HUES6 (cell line): ENCODE measurements around the gene TIMM22.
A peak's percentile ranks its signal among the peaks of the same experiment; 100 is the strongest.
"Not testable (repeated sequence)": the region's sequence is repeated elsewhere in the genome, so short reads cannot be mapped to it uniquely, and the experiment has no call there.

Experiments
- H3K27ac ChIP-seq: 2 replicates; pipeline ENCODE4 v1.7.0; 2013; ENCODE audit warnings: low read depth, mild to moderate bottlenecking, low read length, inconsistent platforms
- H3K27me3 ChIP-seq: 2 replicates; pipeline ENCODE4 v1.6.1; 2013; ENCODE audit warnings: low read length; ENCODE audit not compliant: control insufficient read depth, insufficient read depth
- H3K36me3 ChIP-seq: 2 replicates; pipeline ENCODE4 v1.6.1; 2013; ENCODE audit warnings: low read length; ENCODE audit not compliant: control insufficient read depth, insufficient read depth
- H3K4me1 ChIP-seq: 2 replicates; pipeline ENCODE4 v1.6.1; 2013; ENCODE audit warnings: low read length; ENCODE audit not compliant: control insufficient read depth, insufficient read depth
- H3K4me3 ChIP-seq: 2 replicates; pipeline ENCODE4 v1.5.1; 2013; ENCODE audit warnings: low read depth, low read length
- H3K9ac ChIP-seq: one replicate; pipeline ENCODE4 v1.6.1; 2013; ENCODE audit warnings: mild to moderate bottlenecking, low read length
- H3K9me3 ChIP-seq: 2 replicates; pipeline ENCODE4 v1.6.1; 2013; ENCODE audit warnings: low read depth, low read length; ENCODE audit not compliant: control insufficient read depth, insufficient read depth

The TIMM22 gene

DNA sequence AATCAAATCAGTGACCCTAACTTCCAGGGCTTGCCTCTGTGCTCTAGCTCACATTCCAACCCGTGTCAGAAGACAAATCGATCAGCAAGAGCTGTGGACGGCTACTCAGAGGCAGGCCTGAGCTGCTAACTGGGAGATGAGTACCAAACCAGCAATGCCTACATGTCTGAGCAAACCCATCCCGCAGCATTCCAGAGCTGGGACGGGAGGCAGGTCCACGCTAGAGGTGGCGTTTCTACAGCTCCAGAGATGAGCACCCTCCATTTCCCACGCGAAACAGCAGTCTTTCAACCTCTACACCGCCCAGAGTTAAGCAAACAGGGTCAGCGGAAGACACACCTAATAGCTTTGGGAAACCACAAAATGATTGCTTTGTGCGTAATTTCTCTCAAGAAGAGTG, 23.9 kb upstream of the TIMM22 start:
- 0 out of 2 replicates have a peak overlapping the region, but pooled peaks have one; percentile 5 for H3K4me3 ChIP-seq
- H3K27me3 ChIP-seq = no peaks in the 10 kb centered on the region
- H3K9me3 ChIP-seq = 0 out of 2 replicates have a peak, but pooled peaks cover 3% of the 10 kb centered on the region
- H3K9ac ChIP-seq = no peak overlapping the region
- H3K36me3 ChIP-seq = peaks cover 4% of the 10 kb centered on the region
- peaks cover 49% of the 10 kb centered on the region for H3K4me1 ChIP-seq
- H3K27ac ChIP-seq = no peak overlapping the region

DNA sequence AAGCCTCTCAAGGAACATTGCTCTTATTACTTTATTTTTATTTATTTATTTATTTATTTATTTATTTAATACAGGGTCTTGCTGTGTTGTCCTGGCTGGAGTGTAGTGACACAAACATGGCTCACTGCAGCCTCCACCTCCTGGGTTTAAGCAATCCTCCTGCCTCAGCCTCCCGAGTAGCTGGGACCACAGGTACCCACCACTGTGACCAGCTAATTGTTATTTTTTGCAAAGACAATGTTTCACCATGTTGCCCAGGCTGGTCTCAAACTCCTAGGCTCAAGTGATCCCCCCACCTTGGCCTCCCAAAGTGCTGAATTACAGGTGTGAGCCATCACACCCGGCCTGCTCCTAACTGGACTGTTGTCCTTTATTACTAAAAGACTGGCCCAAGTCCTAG, 22.2 kb upstream of the TIMM22 start:
- not testable (repeated sequence) for H3K9me3 ChIP-seq, H3K4me3 ChIP-seq, H3K27ac ChIP-seq, H3K36me3 ChIP-seq, H3K27me3 ChIP-seq, H3K9ac ChIP-seq
- H3K4me1 ChIP-seq = peaks cover 40% of the 10 kb centered on the region

DNA sequence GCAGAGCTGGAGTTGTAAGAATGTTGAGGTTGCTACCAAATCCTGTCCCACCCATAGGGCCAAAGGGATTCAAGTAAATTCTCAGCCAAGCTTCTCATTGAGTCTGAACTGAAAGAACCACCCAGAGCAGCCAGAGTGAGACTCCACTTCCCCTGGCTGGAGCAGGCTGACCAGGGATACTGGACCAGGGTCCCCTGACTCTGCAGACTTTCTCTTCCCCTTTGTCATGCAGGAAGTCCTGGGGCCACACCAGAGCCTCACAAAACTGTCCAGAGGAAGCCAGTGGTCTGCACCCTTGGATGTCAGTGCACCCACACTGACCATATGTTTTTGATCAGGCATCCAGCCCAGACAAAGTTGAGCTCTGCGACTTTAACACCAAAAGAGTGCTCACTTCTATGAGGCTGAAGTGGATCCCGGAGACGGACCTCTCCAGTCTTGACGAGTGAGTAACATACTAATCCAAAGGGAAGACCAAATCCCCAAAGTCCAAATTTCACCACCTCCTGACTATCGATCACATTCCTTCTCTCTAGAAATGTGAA, 21.5 kb upstream of the TIMM22 start:
- Histone ChIP-seq H3K4me3 (no peak overlapping the region), H3K36me3 (no peaks in the 10 kb centered on the region), H3K27ac (no peak overlapping the region), H3K4me1 (peaks cover 37% of the 10 kb centered on the region), H3K27me3 (no peaks in the 10 kb centered on the region), H3K9ac (peak overlapping the region; percentile 2), H3K9me3 (no peaks in the 10 kb centered on the region)

DNA sequence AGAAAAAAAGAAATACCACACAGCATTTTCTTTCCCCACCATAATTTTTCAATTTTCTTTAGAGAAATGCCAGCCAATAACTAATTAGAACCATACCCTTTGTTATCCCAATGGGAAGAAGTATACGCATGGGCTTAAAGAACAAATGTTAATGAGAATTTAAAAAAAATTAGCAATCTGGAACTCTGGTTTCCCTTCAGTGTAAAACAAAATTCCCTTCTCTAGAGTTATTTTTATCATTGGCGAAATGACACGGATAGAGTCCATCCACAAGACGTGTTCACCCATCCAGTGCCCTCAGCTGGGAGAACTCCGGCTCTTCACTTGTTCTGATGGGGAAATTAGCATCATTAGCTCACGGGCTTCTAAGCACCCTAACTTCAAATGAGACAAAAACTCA, 20.6 kb upstream of the TIMM22 start:
- H3K27me3 ChIP-seq = no peaks in the 10 kb centered on the region
- no peaks in the 10 kb centered on the region for H3K36me3 ChIP-seq
- no peak overlapping the region for H3K27ac ChIP-seq
- H3K4me1 ChIP-seq = peaks cover 30% of the 10 kb centered on the region
- peak overlapping the region; percentile 8; the same call in 1 of the 2 replicates for H3K4me3 ChIP-seq
- H3K9me3 ChIP-seq = no peaks in the 10 kb centered on the region
- H3K9ac ChIP-seq = no peak overlapping the region

DNA sequence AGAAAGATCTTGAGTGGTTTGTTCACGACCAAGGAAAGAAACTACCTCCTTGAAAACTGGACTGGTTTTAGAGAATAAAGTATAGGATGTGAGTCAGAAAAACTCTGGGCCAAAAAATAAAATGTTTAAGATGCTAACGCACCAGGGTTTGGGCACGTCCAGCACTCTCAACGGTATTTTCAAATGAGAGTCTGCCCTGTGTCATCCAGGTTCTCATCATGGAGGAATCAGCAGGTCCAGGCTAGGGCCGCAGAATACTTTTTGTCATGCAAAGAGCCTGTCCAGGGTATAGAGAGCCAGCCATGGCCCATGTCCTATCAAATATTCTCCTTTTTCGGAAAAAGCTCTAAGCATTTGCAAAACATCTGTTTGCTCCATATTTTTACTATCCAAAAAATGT, 19.8 kb upstream of the TIMM22 start:
- Histone ChIP-seq H3K9me3 (no peaks in the 10 kb centered on the region), H3K36me3 (no peaks in the 10 kb centered on the region), H3K27me3 (no peaks in the 10 kb centered on the region), H3K27ac (peak overlapping the region; percentile 45; the same call in 1 of the 2 replicates), H3K4me3 (peak overlapping the region; percentile 83), H3K4me1 (peaks cover 30% of the 10 kb centered on the region), H3K9ac (peak overlapping the region; percentile 97)

DNA sequence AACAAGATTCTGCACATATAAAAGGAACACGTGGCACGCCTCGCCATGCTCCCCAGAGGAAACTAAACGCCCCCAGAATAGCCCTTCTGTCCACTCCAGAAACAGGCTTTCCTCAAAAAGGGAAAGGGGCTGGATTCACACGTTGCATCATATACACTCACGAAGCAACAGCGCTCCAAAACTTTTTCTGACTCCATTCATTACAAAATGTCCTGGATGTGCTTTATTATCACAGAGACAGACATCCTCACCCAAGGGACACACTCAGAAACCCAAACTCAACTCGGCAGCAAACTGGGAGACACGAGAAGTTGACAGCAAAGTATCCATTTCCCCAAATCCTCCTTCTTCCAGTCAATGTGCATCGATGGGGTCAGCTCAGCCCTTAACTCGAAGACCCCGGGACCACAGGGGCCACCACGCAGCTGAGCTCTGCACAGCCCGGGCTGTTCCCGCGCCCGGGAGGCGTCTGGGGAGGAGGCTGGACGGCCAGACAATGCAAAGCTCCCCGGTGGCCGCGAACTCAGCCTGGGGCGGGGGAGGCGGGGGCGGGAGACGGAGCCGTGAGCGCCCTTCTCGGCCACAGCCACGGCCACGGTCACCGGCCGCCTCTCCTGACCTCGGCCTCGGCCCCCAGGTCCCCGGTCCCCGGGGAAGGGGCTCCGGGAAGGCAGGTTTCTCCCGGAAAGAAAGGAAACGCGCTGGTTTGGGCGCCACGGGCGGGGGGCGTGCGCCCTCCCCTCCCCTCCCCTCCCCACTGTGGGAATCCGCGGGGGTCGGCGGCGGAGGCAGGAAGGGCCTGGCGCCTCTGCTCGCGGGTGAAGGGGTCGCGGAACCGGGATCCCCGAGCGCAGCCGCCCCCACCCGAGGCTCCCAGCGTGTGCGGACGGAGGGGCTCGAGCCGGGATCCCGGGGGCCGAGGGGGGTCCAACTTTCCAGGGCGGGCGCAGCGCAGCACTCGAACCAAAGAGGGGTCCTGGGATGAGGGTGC, 18.5 kb upstream of the TIMM22 start:
- Histone ChIP-seq H3K36me3 (no peaks in the 10 kb centered on the region), H3K9ac (peak overlapping the region; percentile 97), H3K4me3 (peak overlapping the region; percentile 83), H3K27ac (peak overlapping the region; percentile 87; the same call in 1 of the 2 replicates), H3K9me3 (no peaks in the 10 kb centered on the region), H3K4me1 (peaks cover 24% of the 10 kb centered on the region), H3K27me3 (no peaks in the 10 kb centered on the region)

DNA sequence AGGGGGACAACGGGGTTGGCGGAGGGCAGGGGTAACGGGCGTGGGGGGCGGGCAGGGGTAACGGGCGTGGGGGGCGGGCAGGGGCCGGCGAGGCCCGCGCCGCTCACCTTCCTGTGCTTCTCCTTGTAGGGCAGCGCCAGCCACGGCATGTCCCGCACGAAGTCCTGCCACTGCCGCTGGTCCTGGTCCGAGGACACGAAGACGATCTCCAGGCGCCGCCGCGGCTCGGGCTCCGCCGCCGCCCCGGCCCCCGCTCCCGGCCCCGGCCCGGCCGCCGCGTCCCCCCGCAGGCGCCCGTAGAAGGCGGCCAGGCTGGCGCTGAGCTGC, 17.8 kb upstream of the TIMM22 start:
- Histone ChIP-seq H3K36me3 (no peaks in the 10 kb centered on the region), H3K9me3 (no peaks in the 10 kb centered on the region), H3K27ac (no peak overlapping the region), H3K9ac (peak overlapping the region; percentile 95), H3K27me3 (no peaks in the 10 kb centered on the region), H3K4me1 (peaks cover 24% of the 10 kb centered on the region), H3K4me3 (peak overlapping the region; percentile 97)

DNA sequence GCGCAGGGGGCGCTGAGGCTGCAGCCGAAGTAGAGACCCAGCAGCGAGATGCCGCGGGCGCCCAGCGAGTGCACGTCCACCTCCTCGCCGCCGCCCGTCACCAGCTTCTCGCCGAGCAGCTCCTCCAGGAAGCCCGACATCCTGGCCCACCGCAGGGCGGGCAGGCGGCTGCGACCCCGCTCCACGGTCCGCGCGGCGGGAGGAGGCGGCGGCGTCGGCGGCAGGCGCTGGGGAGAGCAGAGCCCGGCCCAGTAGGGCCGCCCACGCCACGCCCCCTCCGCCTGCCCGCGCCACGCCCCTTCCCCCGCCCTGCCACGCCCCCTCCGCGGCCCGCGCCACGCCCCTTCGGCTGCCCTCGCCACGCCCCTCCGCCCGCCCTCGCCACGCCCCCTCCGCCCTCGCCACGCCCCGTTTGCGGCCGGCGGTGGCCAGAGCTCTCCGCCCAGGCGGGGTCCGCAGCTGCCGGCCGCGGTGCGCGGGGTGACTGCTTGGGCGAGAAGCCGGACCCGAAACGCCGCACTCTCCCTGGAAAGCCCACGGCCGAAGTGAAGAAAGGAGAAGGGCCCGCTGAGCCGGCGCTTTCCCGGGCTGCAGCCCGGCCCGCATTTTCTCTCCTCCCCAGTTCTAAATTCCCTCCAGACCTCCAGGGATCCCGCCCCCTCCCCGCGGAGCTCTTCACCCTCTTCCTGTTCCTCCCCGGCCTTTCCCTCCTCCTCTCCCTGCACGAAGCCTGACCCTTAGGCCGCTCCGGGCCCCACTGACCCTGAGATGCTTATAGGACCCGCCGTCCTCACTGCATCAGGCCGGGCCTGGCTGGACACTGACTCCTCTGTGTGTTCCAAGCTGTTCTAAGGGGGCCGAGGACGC, 17.2 kb upstream of the TIMM22 start, which contains the start of gene NXN:
TSS of gene NXN (minus strand) at position 238 of the 867 bp plus-strand sequence.
- peak within 1 kb of the TSS; percentile 97 for H3K4me3 ChIP-seq
- H3K9me3 ChIP-seq = no peaks in the 10 kb centered on the region
- peak within 1 kb of the TSS; percentile 97 for H3K9ac ChIP-seq
- no peaks in the 10 kb centered on the region for H3K27me3 ChIP-seq
- H3K36me3 ChIP-seq = no peaks in the 10 kb centered on the region
- peaks cover 24% of the 10 kb centered on the region for H3K4me1 ChIP-seq
- H3K27ac ChIP-seq = peak within 1 kb of the TSS; percentile 87; the same call in 1 of the 2 replicates

DNA sequence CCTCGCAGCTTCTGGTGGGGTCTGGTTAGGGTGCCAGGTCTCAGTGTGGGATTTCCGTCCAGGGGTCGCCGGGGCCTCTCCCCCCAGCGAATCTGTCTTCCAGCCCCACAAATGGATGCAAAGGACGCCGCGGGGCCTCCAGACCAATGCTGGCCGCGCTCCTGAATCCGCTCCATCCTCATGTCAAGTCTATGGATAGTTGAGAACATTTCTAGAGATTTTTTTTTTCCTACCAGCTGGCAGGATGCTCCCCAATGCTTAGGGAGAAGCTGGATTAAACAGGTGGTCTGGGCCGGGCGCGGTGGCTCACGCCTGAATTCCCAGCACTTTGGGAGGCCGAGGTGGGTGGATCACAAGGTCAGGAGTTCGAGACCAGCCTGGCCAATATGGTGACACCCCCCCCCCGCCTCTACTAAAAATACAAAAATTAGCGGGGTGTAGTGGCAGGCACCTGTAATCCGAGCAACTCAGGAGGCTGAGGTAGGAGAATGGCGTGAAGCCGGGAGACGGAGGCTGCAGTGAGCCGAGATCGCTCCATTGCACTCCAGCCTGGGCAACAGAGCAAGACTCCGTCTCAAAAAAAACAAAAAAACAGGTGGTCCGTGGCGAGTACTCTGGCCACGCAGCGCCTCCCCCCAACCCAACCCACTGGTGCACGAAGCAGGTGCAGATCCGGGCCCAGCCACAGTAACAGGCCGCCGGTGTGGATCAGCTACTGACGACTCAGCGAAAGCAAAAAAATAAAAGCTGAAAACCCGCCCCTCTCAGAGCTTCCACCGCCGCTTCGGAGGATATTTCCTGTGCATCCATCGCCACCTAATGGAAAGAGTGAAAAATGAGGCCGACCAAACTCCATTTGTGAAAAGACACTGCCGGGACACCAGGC, 16.3 kb upstream of the TIMM22 start:
- H3K27me3 ChIP-seq = no peaks in the 10 kb centered on the region
- no peaks in the 10 kb centered on the region for H3K9me3 ChIP-seq
- H3K4me1 ChIP-seq = peaks cover 17% of the 10 kb centered on the region
- H3K9ac ChIP-seq = peak overlapping the region; percentile 80
- peak overlapping the region; percentile 81; the same call in 1 of the 2 replicates for H3K27ac ChIP-seq
- peak overlapping the region; percentile 72 for H3K4me3 ChIP-seq
- no peaks in the 10 kb centered on the region for H3K36me3 ChIP-seq

DNA sequence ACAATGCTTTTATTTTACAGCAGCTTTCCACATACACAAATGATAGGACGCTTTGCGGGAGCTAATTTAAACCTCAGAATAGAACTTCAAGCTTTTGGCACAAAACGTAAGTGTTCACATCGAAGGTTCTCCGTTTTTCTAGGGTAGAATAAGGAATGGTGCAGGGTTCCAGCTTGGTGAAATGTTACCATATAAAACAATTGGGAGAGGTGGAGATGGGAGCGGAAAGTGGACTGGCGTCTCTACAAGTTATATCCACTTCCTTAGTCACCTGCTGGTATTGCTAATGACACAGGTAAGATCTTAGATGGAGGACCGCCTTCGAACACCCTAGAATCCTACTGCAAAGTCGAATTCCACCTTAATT, 15.7 kb upstream of the TIMM22 start:
- no peaks in the 10 kb centered on the region for H3K36me3 ChIP-seq
- no peak overlapping the region for H3K27ac ChIP-seq
- H3K4me1 ChIP-seq = peaks cover 14% of the 10 kb centered on the region
- no peaks in the 10 kb centered on the region for H3K27me3 ChIP-seq
- no peaks in the 10 kb centered on the region for H3K9me3 ChIP-seq
- H3K4me3 ChIP-seq = no peak overlapping the region
- H3K9ac ChIP-seq = no peak overlapping the region
